ENCODE data around the gene IFT122.

The IFT122 gene

GRCh38 chr3:129448186-129448895 lies 8.3 kb downstream of the IFT122 start:
- no peak overlapping the region for H3K4me3 ChIP-seq (ENCODE audit: low read length)
- DNase-seq (ENCODE audit: low read depth): no peak
- TF ChIP-seq CTCF (IDR thresholded peaks at IDR 0.05; ENCODE audit: insufficient read depth, low read depth, low read length, missing control alignments): no peak

GRCh38 chr3:129449279-129450115 lies 9.5 kb downstream of the IFT122 start:
- no peak overlapping the region for H3K4me3 ChIP-seq (ENCODE audit: low read length)
- TF ChIP-seq CTCF (IDR thresholded peaks at IDR 0.05; ENCODE audit: insufficient read depth, low read depth, low read length, missing control alignments): no peak
- DNase-seq (ENCODE audit: low read depth): peak; percentile 75

GRCh38 chr3:129453732-129454131 lies 13.7 kb downstream of the IFT122 start:
- no peak overlapping the region for H3K4me3 ChIP-seq (ENCODE audit: low read length)
- no peak for TF ChIP-seq CTCF (IDR thresholded peaks at IDR 0.05; ENCODE audit: insufficient read depth, low read depth, low read length, missing control alignments)
- no peak for DNase-seq (ENCODE audit: low read depth)

DNA sequence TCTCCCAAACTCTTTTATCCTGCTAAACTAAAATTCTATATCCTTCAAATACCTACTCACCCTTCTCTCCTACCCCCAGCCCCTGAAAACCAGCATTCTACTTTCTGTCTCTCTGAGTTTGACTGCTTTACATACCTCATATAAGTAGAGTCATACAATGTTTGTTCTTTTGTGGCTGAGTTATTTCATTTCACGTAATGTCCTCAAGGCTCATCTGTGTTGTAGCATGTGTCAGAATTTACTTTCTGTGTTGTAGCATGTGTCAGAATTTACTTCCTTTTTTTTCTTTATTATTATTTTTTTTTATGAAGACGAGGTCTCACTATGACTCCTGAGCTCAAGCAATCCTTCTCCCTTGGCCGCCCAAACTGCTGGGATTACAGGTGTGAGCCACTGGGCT lies 20.1 kb downstream of the IFT122 start:
- DNase-seq (ENCODE audit: low read depth): no peak
- no peak overlapping the region for H3K4me3 ChIP-seq (ENCODE audit: low read length)
- no peak for TF ChIP-seq CTCF (IDR thresholded peaks at IDR 0.05; ENCODE audit: insufficient read depth, low read depth, low read length, missing control alignments)

DNA sequence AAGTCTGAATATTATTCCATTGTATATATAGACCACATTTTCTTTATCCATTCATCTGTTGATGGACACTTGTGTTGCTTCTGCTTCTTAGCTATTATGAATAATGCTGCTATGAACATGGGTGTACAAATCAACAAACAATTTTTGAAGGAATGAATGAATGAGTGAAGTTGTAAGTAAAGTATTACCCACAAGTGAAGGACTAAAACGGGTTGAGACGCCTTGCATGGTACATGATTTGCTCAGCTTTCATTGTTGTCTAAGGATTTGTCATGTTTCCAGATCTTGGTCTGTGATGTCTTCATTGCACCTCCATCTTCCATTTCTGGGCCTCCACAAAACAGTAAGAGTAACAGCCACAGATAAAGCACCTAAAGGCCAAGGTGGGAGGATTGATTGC lies 20.5 kb downstream of the IFT122 start:
- DNase-seq (ENCODE audit: low read depth): no peak
- H3K4me3 ChIP-seq (ENCODE audit: low read length): no peak overlapping the region
- no peak for TF ChIP-seq CTCF (IDR thresholded peaks at IDR 0.05; ENCODE audit: insufficient read depth, low read depth, low read length, missing control alignments)

DNA sequence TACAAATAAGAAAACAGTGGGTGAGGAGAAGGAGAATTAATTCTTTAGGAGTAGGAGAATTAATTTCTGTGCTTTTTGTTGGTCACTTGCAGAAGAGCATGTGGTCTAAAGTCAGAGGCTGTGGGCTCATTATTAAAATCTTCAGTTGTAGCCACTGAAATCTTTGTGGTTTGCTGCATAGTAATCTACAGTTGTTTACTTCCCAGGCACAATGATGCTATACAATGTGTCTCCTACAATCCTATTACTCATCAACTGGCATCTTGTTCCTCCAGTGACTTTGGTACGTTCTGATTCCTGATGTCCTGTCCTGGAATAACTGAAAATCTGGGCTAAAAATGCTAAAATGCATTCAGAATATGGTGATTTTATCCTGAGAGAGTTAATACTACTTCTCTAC lies 21.0 kb downstream of the IFT122 start:
- peak; percentile 57 for DNase-seq (ENCODE audit: low read depth)
- no peak for TF ChIP-seq CTCF (IDR thresholded peaks at IDR 0.05; ENCODE audit: insufficient read depth, low read depth, low read length, missing control alignments)
- no peak overlapping the region for H3K4me3 ChIP-seq (ENCODE audit: low read length)

Measured in epithelial cell of esophagus (primary cell).